Activated CD8-positive, alpha-beta memory T cell treated with anti-CD3 and anti-CD28 coated beads for 24 hours (primary cell): ENCODE data around the gene ITGA6.

ENCODE experiments used
- DNase-seq: peaks from one replicate; pipeline ENCODE4 v3.0.0-alpha.2; 2020

ITGA6 gene

GRCh38 chr2:172467382-172467781 lies 40.0 kb downstream of the ITGA6 start:
- DNase-seq = no peak

DNA sequence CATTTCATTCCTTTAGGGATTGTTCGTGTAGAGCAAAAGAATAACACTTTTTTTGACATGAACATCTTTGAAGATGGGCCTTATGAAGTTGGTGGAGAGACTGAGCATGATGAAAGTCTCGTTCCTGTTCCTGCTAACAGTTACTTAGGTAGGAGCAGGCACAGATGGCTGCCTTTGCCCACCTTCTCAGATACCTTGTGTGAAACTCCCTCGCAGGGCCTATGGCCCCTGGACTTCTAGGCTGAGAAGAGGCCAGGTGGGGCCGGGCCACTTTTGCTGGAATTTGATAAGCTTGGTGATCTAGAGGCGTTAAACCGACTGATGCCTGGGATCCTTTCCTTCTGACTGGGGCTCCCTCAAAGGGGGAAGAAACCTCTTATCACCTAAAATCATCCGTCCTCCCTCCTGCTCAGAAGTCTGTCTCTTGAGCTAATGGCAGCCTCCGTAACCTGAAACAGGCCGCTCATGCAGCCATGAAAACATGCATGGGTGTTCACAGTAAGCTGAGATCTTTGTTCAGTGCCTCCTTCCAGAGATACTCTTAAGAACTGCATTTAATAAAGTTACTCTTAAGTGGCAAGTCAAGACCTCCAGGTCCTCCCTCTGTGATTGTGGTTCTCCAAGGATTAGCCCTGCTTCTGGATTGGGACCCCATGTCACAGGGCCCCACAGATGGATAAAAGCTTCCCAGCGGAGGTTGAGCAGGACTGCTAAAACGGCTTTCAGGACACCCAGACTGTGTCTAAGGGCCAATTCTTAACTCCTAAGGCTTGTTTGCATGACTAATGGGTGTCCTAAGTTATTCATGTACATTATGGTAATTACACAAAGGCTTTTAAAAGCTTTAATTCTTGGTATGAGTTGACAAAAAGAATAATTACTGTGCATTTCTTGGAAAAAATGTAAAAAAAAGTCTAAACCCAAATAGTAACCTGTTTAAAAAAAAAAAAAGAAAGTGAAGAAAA lies 43.9 kb downstream of the ITGA6 start:
- no peak for DNase-seq

GRCh38 chr2:172472446-172473033 lies 45.2 kb downstream of the ITGA6 start:
- DNase-seq = no peak

GRCh38 chr2:172473167-172473566 lies 45.8 kb downstream of the ITGA6 start:
- no peak for DNase-seq

DNA sequence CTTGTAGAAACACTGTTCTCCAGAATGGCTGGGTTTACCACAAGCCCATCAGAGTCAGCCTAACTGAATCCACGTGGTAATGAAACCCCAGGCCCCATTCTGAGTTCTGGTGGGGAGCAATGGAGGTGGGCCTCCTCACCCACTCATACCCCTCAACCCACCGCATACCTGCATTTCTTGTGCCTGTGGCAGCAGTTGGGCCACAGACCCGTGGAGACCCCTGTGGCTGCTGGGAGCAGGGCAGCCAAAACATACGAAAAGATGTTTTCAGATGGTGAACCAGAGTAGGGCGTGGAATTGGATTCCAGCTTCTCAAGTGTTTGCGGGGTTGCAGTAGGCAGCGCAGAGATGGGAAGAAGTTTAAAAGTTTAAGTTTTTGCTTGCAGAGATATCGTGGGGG lies 51.0 kb downstream of the ITGA6 start:
- DNase-seq = no peak

- DNase-seq = no peak
Observed at GRCh38 chr2:172480301-172481218, 53.2 kb downstream of the ITGA6 start.

- DNase-seq = no peak
Observed at GRCh38 chr2:172481507-172482262, 54.3 kb downstream of the ITGA6 start.

DNA sequence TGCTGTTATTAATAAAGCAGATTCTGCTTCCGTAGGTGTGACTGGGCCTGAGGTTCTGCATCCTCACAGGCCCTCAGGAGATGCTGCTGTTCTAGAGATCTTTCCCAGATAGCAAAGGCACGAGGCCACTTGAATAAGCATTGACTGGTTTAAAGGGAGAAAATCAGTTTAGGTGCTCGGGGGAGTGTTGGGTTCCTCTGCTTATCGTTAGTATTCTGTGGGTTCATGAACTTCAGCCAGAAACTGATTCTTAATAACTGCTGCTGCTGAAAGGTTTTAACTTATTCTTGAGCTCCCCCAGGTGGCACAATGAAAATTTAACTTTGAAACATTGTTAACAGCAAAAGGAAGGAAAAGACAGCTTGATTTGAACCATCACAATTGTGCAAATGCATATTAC lies 56.9 kb downstream of the ITGA6 start:
- no peak for DNase-seq

DNA sequence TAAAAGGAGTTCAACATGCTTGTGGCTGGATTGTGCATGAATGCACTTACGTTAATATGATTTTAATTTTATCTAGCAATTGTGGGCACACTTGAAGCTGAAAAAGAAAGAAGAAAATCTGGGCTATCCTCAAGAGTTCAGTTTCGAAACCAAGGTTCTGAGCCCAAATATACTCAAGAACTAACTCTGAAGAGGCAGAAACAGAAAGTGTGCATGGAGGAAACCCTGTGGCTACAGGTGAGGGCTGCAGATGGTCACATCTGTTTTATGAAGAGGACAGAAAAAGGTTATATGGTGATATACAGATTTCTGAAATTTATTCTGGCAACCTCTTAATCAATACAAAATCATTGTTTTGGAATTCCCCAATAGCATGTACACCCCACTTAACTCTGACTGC lies 57.3 kb downstream of the ITGA6 start:
- no peak for DNase-seq

- DNase-seq = no peak
Observed at GRCh38 chr2:172488556-172488955, 61.2 kb downstream of the ITGA6 start.

DNA sequence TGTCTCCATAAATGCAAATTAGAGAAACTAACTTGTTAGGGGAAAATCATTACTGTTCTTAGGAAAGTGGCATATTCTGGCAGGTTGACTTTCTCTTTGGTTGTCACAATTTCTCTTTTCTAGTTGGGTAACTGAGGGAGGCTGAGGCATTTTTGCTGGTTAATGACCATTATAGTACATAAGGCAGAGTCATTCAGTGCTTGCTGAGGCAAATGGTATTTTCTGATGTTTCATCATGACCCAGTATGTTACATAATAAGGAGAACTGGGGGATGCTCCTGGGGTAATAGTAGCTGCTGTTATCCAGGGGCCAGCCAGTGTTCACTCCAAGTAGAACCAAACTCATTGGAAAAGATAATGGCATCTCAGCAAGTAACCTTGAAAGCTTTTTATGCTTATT lies 62.3 kb downstream of the ITGA6 start:
- DNase-seq = no peak

DNA sequence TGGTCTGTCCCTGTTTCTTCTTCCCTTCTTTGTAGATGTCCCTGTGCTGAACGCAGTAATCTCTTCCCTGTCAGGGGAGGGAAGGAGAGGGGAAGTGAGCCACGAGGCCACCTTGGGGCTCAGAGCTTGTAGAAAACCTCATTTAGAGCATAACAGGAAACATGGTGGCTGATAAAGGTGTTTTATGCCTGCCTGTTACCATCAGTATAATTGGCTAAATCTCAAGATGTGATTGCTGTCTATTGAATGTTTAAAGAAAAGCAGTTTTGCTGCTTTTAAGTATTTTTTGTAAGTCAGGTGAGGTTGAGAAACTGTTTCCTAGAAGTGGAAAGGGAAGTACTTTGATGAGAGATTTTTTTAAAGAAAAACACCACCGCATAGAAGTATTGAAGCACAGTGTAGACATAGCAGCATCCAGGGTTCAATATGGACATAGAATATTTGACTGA lies 68.8 kb downstream of the ITGA6 start:
- peak; percentile 61 for DNase-seq

GRCh38 chr2:172507199-172507598 lies 79.8 kb downstream of the ITGA6 start:
- no peak for DNase-seq

GRCh38 chr2:172510088-172510487 lies 82.7 kb downstream of the ITGA6 start:
- no peak for DNase-seq

- no peak for DNase-seq
Observed at GRCh38 chr2:172510548-172510947, 83.2 kb downstream of the ITGA6 start.

DNA sequence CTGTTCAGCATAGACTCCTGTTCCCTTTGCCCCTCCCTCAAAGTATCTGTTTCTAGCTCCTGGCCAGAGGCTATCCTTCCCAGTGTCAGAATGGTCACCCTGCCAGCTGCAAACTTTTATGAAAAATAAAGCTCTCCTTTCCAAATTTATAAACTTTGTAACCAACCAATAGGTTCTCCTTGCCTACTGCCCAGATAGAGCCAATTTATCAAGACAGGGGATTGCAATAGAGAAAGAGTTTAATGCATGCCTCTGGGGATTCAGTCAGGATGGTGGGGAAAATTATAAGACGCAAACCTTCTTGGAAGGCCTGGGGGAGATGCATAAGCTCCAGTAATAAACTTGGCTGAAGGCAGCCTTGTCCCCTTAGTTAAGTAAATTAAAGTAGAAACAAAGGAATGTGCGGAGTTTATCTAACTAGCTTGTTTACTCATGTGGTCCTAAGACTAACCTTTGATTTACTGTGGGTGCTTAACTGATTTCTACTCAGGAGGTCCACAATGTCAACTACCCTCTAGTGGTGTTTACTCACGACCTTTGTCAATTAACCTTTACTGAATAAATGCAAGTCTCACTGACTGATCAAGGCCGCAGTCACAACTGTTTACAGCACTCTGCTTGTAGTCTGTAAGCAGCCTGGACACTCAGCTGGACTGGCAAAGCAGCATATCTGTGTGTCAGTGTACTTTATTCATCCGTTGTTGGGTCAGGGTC lies 85.6 kb downstream of the ITGA6 start:
- DNase-seq = no peak

DNA sequence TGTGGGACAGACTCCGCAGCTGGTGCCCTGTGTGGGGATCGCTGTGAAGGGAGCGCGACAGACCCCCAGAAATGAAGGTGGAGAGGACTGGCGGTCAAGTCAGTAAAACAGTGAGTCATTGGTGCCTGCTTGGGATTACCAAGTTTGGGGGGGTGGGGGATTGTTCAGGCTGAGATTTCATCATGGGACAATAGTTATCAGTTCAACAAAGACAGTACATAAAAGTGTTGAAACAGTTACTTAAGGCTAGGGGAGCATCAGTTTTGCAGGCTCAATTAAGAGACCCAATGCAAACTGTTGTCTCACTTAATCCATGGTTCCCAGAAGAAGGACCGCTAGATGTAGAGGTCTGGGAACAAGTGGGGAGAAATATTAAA lies 86.1 kb downstream of the ITGA6 start:
- no peak for DNase-seq

- no peak for DNase-seq
Observed at GRCh38 chr2:172513935-172514586, 86.7 kb downstream of the ITGA6 start.

DNA sequence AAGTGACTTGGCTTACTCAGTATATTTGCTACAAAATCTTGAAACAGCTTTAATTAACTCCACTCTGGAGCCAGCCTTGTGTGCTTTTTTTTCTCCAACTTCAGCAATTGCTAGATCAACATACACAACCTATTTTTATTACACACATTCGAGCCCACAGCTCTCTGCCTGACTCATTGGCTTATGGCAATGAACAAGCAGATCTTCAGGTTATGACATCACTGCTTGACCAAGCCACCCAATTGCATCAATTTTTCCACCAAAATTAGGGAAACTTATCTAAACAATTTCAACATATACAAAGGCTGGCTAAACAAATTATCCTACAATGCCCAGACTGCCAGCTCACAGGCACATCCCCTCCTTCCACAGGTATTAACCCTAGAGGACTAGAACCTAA lies 88.9 kb downstream of the ITGA6 start:
- no peak for DNase-seq

DNA sequence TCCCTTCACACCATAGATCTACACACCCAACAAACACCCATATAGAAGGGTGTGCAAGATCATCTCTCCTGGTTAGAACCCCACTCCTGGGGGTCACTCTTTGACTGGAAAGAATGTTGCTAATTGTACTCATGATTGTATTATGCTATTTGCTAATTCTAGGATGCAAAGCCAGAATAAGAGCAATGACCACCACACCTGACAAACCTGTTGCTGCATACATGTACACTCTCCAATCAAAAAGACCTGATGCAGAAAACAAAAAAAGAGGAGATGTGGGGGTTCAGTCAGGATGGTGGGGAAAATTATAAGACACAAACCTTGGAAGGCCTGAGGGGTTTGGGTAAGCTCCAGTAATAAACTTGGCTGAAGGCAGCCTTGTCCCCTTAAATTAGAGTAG lies 91.6 kb downstream of the ITGA6 start:
- DNase-seq = no peak

DNA sequence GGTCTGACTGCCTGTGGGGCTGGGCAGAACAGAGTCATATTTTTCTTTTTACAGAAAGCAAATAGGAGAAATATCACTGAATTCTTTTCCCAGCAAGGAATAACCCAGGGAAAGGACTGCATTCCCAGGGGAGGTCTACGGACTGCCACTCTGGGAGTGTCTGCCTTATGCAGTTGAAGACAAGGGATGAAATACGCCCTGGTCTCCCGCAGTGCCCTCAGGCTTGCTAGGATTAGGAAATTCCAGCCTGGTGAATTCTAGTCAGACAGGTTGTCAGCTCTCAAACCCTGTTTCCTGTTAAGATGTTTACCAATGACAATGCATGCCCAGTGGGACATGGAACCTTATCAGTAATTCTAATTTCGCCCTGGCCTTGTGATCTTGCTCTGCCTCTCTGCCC lies 98.2 kb downstream of the ITGA6 start:
- DNase-seq = no peak
